Measurements from ENCODE around the gene VWC2. TPM values are rescaled to one million over a fixed set of nuclear protein-coding genes. Genes with fewer than 3 reads are reported as not detected.

Gene VWC2
- total RNA-seq, 1 experiment from 2014 or later = not detected

DNA sequence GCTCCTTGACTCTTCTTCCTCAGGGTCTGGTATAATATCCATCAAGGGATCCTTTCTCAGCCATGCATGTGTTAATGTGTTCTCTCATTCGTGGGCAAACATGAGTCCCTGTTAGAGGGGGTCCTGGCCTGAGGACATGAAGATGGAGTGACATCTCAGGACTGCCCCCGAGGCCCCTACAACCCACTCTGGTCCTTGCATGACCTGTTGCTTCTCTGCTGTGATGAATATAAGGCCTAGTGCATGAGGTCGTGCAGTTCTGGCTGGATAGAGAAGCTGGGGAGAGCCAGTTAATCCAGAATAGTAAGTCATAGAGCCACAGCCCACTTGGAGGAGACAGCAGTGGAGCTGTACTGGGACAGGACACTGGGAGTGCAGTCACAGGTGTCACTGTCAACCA lies 4.6 kb upstream of the VWC2 start:
- ChIA-PET CTCF (no interaction called here), POLR2A (no interaction called here)
- Histone ChIP-seq H3K9me3 (ENCODE audit: control insufficient read depth, insufficient read depth, low read depth, low read length) (no peaks in the 10 kb centered on the region), H3K4me1 (ENCODE audit: control insufficient read depth, insufficient read depth, low read length) (no peaks in the 10 kb centered on the region), H3K36me3 (ENCODE audit: control insufficient read depth, insufficient read depth, low read length) (no peaks in the 10 kb centered on the region), H3K4me3 (ENCODE audit: low read depth in 2 of 2, low read length in 2 of 2) (no peak overlapping the region), H3K27ac (ENCODE audit: low read length) (no peak overlapping the region), H3K27me3 (ENCODE audit: control insufficient read depth, insufficient read depth, low read length) (no peaks in the 10 kb centered on the region)
- BruUV-seq (replicated peaks) = no TSS peak
- ATAC-seq = no peak
- intact Hi-C loops (cut with micrococcal nuclease; ENCODE audit: unreplicated experiment) = no loop called here
- no peak for DNase-seq (ENCODE audit: low read depth, low spot score)
- TF ChIP-seq, protein P1, sequence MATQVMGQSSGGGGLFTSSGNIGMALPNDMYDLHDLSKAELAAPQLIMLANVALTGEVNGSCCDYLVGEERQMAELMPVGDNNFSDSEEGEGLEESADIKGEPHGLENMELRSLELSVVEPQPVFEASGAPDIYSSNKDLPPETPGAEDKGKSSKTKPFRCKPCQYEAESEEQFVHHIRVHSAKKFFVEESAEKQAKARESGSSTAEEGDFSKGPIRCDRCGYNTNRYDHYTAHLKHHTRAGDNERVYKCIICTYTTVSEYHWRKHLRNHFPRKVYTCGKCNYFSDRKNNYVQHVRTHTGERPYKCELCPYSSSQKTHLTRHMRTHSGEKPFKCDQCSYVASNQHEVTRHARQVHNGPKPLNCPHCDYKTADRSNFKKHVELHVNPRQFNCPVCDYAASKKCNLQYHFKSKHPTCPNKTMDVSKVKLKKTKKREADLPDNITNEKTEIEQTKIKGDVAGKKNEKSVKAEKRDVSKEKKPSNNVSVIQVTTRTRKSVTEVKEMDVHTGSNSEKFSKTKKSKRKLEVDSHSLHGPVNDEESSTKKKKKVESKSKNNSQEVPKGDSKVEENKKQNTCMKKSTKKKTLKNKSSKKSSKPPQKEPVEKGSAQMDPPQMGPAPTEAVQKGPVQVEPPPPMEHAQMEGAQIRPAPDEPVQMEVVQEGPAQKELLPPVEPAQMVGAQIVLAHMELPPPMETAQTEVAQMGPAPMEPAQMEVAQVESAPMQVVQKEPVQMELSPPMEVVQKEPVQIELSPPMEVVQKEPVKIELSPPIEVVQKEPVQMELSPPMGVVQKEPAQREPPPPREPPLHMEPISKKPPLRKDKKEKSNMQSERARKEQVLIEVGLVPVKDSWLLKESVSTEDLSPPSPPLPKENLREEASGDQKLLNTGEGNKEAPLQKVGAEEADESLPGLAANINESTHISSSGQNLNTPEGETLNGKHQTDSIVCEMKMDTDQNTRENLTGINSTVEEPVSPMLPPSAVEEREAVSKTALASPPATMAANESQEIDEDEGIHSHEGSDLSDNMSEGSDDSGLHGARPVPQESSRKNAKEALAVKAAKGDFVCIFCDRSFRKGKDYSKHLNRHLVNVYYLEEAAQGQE (IDR thresholded peaks at IDR 0.05; ENCODE audit: insufficient read depth in 1 of 2, low read depth in 2 of 2, low read length in 1 of 2) = no peak
- TF ChIP-seq SIN3A (IDR thresholded peaks at IDR 0.05; ENCODE audit: borderline replicate concordance, insufficient read depth, low read depth, low read length) (no peak), TCF7L2 (IDR thresholded peaks at IDR 0.05; ENCODE audit: low read depth, low read length) (no peak), POLR2AphosphoS5 (IDR thresholded peaks at IDR 0.05; ENCODE audit: low read depth, low read length) (no peak)
- TF ChIP-seq, protein P2, sequence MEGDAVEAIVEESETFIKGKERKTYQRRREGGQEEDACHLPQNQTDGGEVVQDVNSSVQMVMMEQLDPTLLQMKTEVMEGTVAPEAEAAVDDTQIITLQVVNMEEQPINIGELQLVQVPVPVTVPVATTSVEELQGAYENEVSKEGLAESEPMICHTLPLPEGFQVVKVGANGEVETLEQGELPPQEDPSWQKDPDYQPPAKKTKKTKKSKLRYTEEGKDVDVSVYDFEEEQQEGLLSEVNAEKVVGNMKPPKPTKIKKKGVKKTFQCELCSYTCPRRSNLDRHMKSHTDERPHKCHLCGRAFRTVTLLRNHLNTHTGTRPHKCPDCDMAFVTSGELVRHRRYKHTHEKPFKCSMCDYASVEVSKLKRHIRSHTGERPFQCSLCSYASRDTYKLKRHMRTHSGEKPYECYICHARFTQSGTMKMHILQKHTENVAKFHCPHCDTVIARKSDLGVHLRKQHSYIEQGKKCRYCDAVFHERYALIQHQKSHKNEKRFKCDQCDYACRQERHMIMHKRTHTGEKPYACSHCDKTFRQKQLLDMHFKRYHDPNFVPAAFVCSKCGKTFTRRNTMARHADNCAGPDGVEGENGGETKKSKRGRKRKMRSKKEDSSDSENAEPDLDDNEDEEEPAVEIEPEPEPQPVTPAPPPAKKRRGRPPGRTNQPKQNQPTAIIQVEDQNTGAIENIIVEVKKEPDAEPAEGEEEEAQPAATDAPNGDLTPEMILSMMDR (IDR thresholded peaks at IDR 0.05) = no peak
- in situ Hi-C loops (cut with HindIII; ENCODE audit: low pct_unique_long_range_greater_than_20kb, low sequenced_read_pairs) = no loop called here

DNA sequence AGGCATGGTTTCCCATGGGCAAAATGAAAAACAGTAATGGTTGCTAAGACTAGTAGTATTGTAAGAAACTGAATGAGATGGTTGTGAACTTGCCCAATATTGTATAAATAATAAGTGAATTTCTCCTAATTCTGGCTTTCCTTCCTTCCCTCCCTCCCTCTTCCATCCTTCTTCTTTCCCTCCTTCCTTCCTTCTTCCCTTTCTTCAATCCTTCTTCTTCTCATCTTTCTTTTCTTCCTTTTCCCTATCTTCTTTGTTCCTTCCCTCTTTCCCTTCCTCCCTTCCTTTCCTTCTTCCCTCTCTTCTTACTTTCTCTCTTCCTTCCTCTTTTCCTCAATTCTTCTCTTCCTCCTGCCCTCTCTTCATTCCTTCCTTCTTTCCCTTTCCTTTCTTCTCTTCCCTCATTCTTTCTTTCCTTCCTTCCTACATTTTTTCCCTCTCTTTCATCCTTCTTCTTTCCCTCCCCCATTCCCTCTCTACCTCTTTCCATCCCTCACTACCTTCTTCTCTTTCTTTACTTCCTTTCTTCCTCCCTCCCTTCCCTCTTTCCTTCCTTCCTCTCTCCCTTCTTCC lies 4.1 kb upstream of the VWC2 start:
- Histone ChIP-seq H3K36me3 (ENCODE audit: control insufficient read depth, insufficient read depth, low read length) (no peaks in the 10 kb centered on the region), H3K27me3 (ENCODE audit: control insufficient read depth, insufficient read depth, low read length) (no peaks in the 10 kb centered on the region), H3K27ac (ENCODE audit: low read length) (no peak overlapping the region), H3K9me3 (ENCODE audit: control insufficient read depth, insufficient read depth, low read depth, low read length) (no peaks in the 10 kb centered on the region), H3K4me1 (ENCODE audit: control insufficient read depth, insufficient read depth, low read length) (no peaks in the 10 kb centered on the region), H3K4me3 (ENCODE audit: low read depth in 2 of 2, low read length in 2 of 2) (no peak overlapping the region)
- TF ChIP-seq, protein P2 (IDR thresholded peaks at IDR 0.05) = no peak
- no peak for TF ChIP-seq TCF7L2 (IDR thresholded peaks at IDR 0.05; ENCODE audit: low read depth, low read length)
- TF ChIP-seq POLR2AphosphoS5 (IDR thresholded peaks at IDR 0.05; ENCODE audit: low read depth, low read length) = no peak
- no peak for TF ChIP-seq SIN3A (IDR thresholded peaks at IDR 0.05; ENCODE audit: borderline replicate concordance, insufficient read depth, low read depth, low read length)
- TF ChIP-seq, protein P1 (IDR thresholded peaks at IDR 0.05; ENCODE audit: insufficient read depth in 1 of 2, low read depth in 2 of 2, low read length in 1 of 2) = no peak
- DNase-seq (ENCODE audit: low read depth, low spot score) (no peak), ATAC-seq (no peak)
- POLR2A ChIA-PET = no interaction called here
- intact Hi-C loops (cut with micrococcal nuclease; ENCODE audit: unreplicated experiment) = no loop called here
- no TSS peak for BruUV-seq (replicated peaks)
- in situ Hi-C loops (cut with HindIII; ENCODE audit: low pct_unique_long_range_greater_than_20kb, low sequenced_read_pairs) = no loop called here
- CTCF ChIA-PET = no interaction called here
